Small intestine (tissue), 7 donors: ENCODE measurements around the gene PTPRG. TPM values are rescaled to one million over a fixed set of nuclear protein-coding genes. Genes with fewer than 3 reads are reported as not detected.

Experiments used
- DNase-seq, 2 donors: peaks; one replicate each; pipeline versions ENCODE4 v3.0.0 to v3.0.0-alpha.2; 2013
- FAIRE-seq: peaks from 2 replicates; lab custom pipeline; 2012; peaks lifted over from hg19 to GRCh38; lab: Jason Lieb, UNC
- H3K27ac ChIP-seq, 3 donors: one replicate each; pipeline ENCODE4 v1.5.1; 2013; ENCODE audit warnings: low read length in 2 of 3, mild to moderate bottlenecking in 2 of 3, control low read depth in 1 of 3, inconsistent platforms in 1 of 3, low read depth in 1 of 3, moderate library complexity in 1 of 3
- H3K27me3 ChIP-seq, 3 donors: one replicate each; pipeline ENCODE4 v1.6.1; 2013; ENCODE audit warnings: low read length in 3 of 3, inconsistent platforms in 1 of 3; ENCODE audit not compliant: control insufficient read depth in 3 of 3, insufficient read depth in 3 of 3
- H3K36me3 ChIP-seq, 3 donors: one replicate each; pipeline ENCODE4 v1.6.1; 2013; ENCODE audit warnings: low read length in 3 of 3, inconsistent platforms in 1 of 3, low read depth in 1 of 3, mild to moderate bottlenecking in 1 of 3, moderate library complexity in 1 of 3; ENCODE audit not compliant: control insufficient read depth in 3 of 3, insufficient read depth in 2 of 3
- H3K4me1 ChIP-seq, 3 donors: one replicate each; pipeline ENCODE4 v1.6.1; 2013; ENCODE audit warnings: low read length in 2 of 3, inconsistent platforms in 1 of 3, low read depth in 1 of 3, mild to moderate bottlenecking in 1 of 3, moderate library complexity in 1 of 3; ENCODE audit not compliant: control insufficient read depth in 3 of 3, insufficient read depth in 2 of 3
- H3K4me3 ChIP-seq, 3 donors: one replicate each; pipeline ENCODE4 v1.5.1; 2013; ENCODE audit warnings: low read length in 3 of 3, control low read depth in 1 of 3, inconsistent platforms in 1 of 3, low read depth in 1 of 3, mild to moderate bottlenecking in 1 of 3, moderate library complexity in 1 of 3
- H3K9me3 ChIP-seq, 2 donors: one replicate each; pipeline ENCODE4 v1.6.1; 2013; ENCODE audit warnings: low read depth in 1 of 2, low read length in 1 of 2; ENCODE audit not compliant: control insufficient read depth in 2 of 2, insufficient read depth in 1 of 2
- WGBS, 3 donors: extraction: QIAGEN DNeasy Blood & Tissue Kit; methylation state at CpG; one replicate each; pipeline ENCODE4 v1.1.7; 2013; 5-methylcytosine and 5-hydroxymethylcytosine counted together
- polyA plus RNA-seq, 4 donors: library from polyadenylated mRNA; stranded (reverse) in 3 of 4; unstranded in 1 of 4; fragments of 200-250 nt in 3 of 4; fragments of 120-200 nt in 1 of 4; gene quantifications; one replicate each; pipeline versions ENCODE4 v1.2.1 to v1.2.3, GENCODE V29; 2013
- donor health status: healthy with polysubstance abuse.
- donor health status: control.
- donor health status: control.
- donor health status: Bipolar disorder and iron deficiency.
- donor health status: healthy.

Gene PTPRG
- polyA plus RNA-seq, 4 donors = 0.81 to 18.3 (median 5.6) TPM

GRCh38 chr3:61530355-61530754 lies 31.0 kb upstream of the PTPRG start:
- H3K4me3 ChIP-seq = no peak overlapping the region
- no peaks in the 10 kb centered on the region for H3K4me1 ChIP-seq
- no peaks in the 10 kb centered on the region for H3K9me3 ChIP-seq
- H3K27me3 ChIP-seq = peaks cover 0 to 2% (median 0%) of the 10 kb centered on the region in 3 donors
- FAIRE-seq = no peak
- H3K27ac ChIP-seq = no peak overlapping the region
- peak; percentile 38 to 44 for DNase-seq
- 3 to 21% (median 10%) methylated on average over 1 of the region's 1 CpG for WGBS, 3 donors
- H3K36me3 ChIP-seq = no peaks in the 10 kb centered on the region

- H3K27ac ChIP-seq = no peak overlapping the region
- WGBS, 3 donors = 54 to 59% (median 56%) methylated on average over 2 of the region's 2 CpGs
- FAIRE-seq (no peak), DNase-seq (no peak)
- peaks cover 0 to 2% (median 0%) of the 10 kb centered on the region in 3 donors for H3K27me3 ChIP-seq
- H3K4me1 ChIP-seq = no peaks in the 10 kb centered on the region
- H3K9me3 ChIP-seq = no peaks in the 10 kb centered on the region
- no peak overlapping the region for H3K4me3 ChIP-seq
- no peaks in the 10 kb centered on the region for H3K36me3 ChIP-seq
These were observed 29.8 kb upstream of the PTPRG start for GRCh38 chr3:61531528-61531927.

GRCh38 chr3:61532739-61533500 lies 28.5 kb upstream of the PTPRG start:
- DNase-seq (no peak), FAIRE-seq (no peak)
- H3K36me3 ChIP-seq = no peaks in the 10 kb centered on the region
- no peak overlapping the region for H3K4me3 ChIP-seq
- WGBS, 3 donors = 87 to 89% (median 88%) methylated on average over 13 of the region's 13 CpGs
- no peaks in the 10 kb centered on the region for H3K4me1 ChIP-seq
- no peaks in the 10 kb centered on the region for H3K9me3 ChIP-seq
- no peak overlapping the region for H3K27ac ChIP-seq
- H3K27me3 ChIP-seq = peaks cover 0 to 2% (median 0%) of the 10 kb centered on the region in 3 donors

- Histone ChIP-seq H3K9me3 (no peaks in the 10 kb centered on the region), H3K4me3 (no peak overlapping the region), H3K27ac (no peak overlapping the region), H3K4me1 (no peaks in the 10 kb centered on the region), H3K36me3 (no peaks in the 10 kb centered on the region), H3K27me3 (peaks cover 0 to 2% (median 0%) of the 10 kb centered on the region in 3 donors)
- DNase-seq (no peak), FAIRE-seq (no peak)
- 88 to 99% (median 93%) methylated on average over 3 of the region's 3 CpGs for WGBS, 3 donors
These were observed 25.5 kb upstream of the PTPRG start for GRCh38 chr3:61535826-61536225.

GRCh38 chr3:61537366-61537765 lies 24.0 kb upstream of the PTPRG start:
- FAIRE-seq = no peak

GRCh38 chr3:61538486-61538885 lies 22.9 kb upstream of the PTPRG start:
- H3K27ac ChIP-seq = no peak overlapping the region
- no peak overlapping the region for H3K4me3 ChIP-seq
- WGBS, 3 donors = 87 to 90% (median 89%) methylated on average over 5 of the region's 5 CpGs
- FAIRE-seq (no peak), DNase-seq (no peak)
- no peaks in the 10 kb centered on the region for H3K27me3 ChIP-seq
- no peaks in the 10 kb centered on the region for H3K36me3 ChIP-seq
- H3K9me3 ChIP-seq = no peaks in the 10 kb centered on the region
- no peaks in the 10 kb centered on the region for H3K4me1 ChIP-seq

More at GRCh38 chr3:61537366-61537765, 24.0 kb upstream of the PTPRG start:
- no peak overlapping the region for H3K27ac ChIP-seq
- H3K9me3 ChIP-seq = no peaks in the 10 kb centered on the region
- no peaks in the 10 kb centered on the region for H3K36me3 ChIP-seq
- no peaks in the 10 kb centered on the region for H3K27me3 ChIP-seq
- peak in 1 of 2 donors; percentile 27 for DNase-seq
- H3K4me1 ChIP-seq = no peaks in the 10 kb centered on the region
- no peak overlapping the region for H3K4me3 ChIP-seq
- WGBS, 3 donors = 29 to 56% (median 52%) methylated on average over 6 of the region's 6 CpGs

- Histone ChIP-seq H3K4me1 (no peaks in the 10 kb centered on the region), H3K27me3 (no peaks in the 10 kb centered on the region), H3K4me3 (no peak overlapping the region), H3K27ac (no peak overlapping the region), H3K9me3 (no peaks in the 10 kb centered on the region), H3K36me3 (no peaks in the 10 kb centered on the region)
- WGBS, 3 donors = 68 to 78% (median 71%) methylated on average over 4 of the region's 4 CpGs
- DNase-seq (no peak), FAIRE-seq (no peak)
These were observed 19.7 kb upstream of the PTPRG start for GRCh38 chr3:61541694-61542093.

- Histone ChIP-seq H3K4me1 (no peaks in the 10 kb centered on the region), H3K36me3 (no peaks in the 10 kb centered on the region), H3K9me3 (no peaks in the 10 kb centered on the region), H3K27me3 (no peaks in the 10 kb centered on the region), H3K4me3 (no peak overlapping the region), H3K27ac (no peak overlapping the region)
- 76 to 85% (median 77%) methylated on average over 2 of the region's 2 CpGs for WGBS, 3 donors
- DNase-seq (no peak), FAIRE-seq (no peak)
These were observed 15.7 kb upstream of the PTPRG start for GRCh38 chr3:61545716-61546115.
